HTR-8/SVneo (cell line): ENCODE results near the gene CAMTA1.
"Not testable (repeated sequence)": the region's sequence is repeated elsewhere in the genome, so short reads cannot be mapped to it uniquely, and the experiment has no call there.

Experiments
- DNase-seq: peaks from one replicate; pipeline ENCODE4 v3.0.0; 2011; ENCODE audit warnings: low spot score, mixed read lengths; ENCODE audit not compliant: insufficient read length
- FAIRE-seq: peaks from 2 replicates; lab custom pipeline; 2011; peaks lifted over from hg19 to GRCh38; lab: Jason Lieb, UNC

CAMTA1 gene

DNA sequence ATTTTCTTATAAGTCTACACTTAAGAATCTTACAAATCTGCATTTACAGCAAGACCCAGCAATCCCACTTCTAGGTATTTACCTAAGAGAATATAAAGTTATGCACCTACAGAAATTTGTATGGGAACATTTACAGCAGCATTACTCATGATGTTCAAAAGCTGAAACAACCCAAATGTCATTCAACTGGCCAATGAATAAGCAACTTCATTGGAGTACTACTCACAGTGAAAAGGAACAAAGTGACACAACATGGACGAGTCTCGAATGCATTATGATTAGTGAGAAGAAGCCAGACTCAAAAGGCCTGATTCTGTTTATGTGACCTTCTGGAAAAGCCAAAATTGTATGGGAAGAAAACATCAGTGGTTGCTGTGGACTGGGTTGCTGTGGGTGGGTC is 116.9 kb downstream of the CAMTA1 start:
- DNase-seq (no peak), FAIRE-seq (no peak)

DNA sequence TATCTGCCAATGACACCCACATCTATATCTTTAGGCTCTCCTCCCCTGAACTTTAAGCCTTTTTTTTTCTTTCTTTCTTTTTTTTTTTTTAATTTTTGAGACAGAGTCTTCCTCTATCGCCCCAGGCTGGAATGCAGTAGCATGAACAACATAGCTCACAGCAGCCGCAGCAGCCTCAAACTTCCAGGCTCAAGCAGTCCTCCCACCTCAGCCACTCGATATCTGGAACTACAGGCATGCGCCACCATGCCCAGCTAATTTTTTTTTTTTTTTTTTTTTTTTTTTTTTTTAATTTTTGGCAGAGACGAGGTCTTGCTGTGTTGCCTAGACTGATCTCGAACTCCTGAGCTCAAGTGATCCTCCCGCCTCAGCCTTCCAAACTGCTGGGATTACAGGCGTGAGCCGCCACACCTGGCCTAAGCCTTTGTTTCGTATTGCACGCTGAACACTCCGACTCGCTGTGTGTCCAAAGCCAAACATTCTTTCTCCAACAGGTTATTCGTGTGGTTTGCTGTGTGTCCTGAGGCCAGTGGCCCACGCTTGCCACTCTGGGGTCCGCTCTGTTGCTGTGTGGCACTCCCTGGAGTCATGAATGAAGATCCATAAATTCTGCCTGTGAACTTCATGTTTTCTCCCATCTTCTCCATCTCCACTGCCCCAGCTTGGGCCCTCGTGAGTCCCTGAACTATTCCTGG is 119.4 kb downstream of the CAMTA1 start:
- no peak for FAIRE-seq

DNA sequence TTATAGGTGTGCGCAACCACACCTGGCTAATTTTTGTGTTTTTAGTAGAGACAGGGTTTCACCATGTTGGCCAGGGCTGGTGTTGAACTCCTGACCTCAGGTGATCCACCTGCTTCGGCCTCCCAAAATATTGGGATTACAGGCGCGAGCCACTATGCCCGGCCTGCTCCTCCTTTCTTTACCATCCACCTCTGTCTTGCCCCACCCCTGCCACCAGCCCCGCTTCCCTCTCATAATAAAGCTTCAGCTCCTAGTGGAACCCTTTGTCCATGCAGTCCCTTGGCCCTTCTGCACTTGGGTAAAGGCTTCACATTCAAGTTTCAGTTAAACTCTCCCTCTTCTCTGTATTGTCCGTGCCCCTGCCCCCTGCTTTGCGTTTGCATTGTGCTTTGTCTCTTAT is 120.1 kb downstream of the CAMTA1 start:
- no peak for DNase-seq
- FAIRE-seq: no peak

More for the DNA sequence above, 119.4 kb downstream of the CAMTA1 start:
- DNase-seq: no peak

DNA sequence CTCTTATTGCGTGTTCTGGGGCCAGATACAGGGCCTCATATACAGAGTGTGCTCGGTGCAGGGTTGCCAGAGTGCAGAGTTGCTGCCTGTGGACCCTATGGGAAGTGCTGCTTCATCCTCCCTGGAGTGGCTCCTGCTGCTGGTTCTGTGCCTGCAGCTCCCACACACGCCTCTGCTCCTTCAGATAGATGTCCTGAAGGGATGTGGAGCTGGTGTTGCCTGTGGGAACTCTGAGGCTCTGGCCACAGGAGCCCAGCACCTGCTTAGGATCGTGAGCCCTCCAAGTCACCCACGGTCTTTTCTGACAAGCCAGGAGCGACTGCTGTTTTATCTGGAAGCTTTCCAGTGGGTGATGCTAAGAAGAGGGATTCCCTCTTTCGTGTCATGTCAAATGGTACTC is 120.5 kb downstream of the CAMTA1 start:
- DNase-seq (no peak), FAIRE-seq (no peak)

DNA sequence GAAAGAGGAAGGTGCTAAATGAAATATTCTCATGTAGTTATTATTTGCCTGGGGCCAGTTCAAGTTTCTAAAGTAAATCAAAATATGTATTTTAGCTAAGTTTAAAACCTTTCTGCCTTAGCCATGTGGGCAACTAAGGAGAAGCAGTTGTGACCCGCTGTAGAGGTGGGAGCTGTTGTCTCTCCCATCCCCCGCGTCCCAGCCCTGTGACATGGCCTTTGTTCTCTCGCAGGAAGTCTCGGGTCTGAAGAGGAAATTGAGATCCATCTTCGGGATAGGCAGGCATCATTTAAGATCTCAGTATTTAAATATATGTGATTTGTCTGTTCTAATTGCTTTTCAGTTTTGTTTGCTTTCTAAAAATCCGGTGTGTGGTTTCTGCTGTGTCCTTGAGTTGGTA is 121.5 kb downstream of the CAMTA1 start:
- no peak for FAIRE-seq

DNA sequence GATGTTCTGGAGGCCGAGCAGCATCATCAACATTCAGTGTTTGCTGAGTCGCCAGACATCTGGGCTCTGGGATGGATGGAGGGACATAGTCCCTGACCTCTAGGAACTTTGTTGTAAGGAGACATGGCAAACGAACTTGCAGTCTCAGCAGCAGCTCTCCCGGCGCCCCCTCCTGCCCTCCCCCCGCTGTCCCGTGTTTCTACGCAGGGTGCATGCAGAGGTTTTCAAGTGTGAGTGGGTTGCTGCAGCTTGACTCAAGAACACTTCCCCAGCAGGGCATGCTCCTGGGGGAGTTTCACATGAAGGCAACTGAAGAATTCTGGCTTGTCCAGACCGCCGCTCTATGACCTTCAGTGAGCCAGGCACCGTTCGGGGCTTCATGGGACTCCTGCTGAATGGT is 121.9 kb downstream of the CAMTA1 start:
- DNase-seq (no peak), FAIRE-seq (no peak)

More for the DNA sequence above, 121.5 kb downstream of the CAMTA1 start:
- no peak for DNase-seq

DNA sequence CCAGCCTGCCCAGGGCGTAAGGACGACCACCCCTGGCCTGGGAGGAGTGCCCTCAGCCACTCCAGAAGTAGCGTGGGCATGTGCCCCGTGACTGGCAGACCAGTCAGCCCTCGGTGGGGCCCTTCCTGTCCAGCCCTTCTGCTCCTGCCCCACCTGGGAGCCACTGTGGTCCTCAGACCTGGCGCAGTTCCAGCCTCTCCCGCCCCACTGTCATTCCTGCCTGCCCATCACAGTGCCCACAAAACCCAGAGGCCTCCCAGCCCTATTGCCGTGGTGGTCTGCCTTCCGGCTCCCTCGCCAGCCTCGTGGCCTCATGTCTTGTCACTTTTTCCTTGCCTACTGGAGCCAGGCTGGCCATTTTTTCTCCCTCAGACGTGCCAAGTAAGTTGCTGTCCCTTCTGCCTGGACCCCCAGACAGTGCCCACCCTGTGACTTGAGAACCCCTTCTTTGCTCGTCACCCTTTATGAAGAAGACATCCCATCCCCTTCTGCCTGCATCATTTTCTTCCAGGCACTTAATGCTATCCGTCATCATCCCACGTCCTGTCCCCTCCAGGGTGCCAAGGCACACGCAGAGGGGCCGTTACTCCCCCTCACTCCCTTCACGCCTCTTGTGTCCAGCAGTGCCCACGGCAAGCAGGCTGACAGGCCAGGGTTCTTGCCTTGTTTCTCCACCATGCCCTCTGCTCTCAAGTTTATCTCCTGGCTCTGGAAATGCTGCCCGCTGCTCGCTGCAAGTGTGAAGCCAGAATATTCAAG is 122.6 kb downstream of the CAMTA1 start:
- DNase-seq (no peak), FAIRE-seq (no peak)

DNA sequence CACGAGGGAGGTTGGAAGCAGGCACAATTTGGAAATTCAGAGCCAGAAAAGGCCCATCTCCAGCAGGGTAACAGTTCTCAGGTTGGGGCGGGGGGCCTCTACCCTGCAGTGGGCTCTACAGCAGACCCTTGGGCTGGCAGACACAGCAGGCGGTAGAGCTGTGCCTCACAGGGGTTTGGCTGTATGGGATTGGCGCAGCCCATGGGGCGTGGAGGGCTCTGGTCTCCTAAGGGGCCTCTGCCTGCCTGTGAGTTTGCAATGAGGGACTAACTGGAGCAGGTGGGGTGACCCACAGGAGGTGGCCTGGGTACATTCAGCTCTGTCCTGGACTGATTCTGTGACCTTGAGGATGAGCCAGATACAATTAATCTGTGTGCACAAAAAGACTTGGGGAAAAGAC is 124.1 kb downstream of the CAMTA1 start:
- FAIRE-seq (no peak), DNase-seq (no peak)

DNA sequence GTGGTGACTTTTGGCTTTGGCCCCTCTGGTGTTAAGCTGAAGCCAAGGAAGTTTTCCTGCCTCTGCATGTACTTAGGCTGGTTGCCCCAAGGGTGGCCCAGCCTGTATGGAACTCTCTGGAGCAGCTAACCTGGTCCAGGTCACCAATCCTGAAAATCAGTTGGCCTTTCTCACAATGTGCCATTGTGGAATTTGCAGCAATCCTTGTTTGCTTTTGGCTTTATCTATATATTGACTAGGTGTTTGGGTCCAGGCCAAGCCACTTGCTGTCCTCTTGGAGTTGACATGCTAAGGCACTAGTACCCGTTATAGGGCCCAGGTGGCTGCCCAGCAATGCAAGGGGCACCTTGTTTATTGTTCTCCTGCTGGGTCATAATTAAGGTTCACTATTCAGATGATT is 124.6 kb downstream of the CAMTA1 start:
- DNase-seq (no peak), FAIRE-seq (no peak)

DNA sequence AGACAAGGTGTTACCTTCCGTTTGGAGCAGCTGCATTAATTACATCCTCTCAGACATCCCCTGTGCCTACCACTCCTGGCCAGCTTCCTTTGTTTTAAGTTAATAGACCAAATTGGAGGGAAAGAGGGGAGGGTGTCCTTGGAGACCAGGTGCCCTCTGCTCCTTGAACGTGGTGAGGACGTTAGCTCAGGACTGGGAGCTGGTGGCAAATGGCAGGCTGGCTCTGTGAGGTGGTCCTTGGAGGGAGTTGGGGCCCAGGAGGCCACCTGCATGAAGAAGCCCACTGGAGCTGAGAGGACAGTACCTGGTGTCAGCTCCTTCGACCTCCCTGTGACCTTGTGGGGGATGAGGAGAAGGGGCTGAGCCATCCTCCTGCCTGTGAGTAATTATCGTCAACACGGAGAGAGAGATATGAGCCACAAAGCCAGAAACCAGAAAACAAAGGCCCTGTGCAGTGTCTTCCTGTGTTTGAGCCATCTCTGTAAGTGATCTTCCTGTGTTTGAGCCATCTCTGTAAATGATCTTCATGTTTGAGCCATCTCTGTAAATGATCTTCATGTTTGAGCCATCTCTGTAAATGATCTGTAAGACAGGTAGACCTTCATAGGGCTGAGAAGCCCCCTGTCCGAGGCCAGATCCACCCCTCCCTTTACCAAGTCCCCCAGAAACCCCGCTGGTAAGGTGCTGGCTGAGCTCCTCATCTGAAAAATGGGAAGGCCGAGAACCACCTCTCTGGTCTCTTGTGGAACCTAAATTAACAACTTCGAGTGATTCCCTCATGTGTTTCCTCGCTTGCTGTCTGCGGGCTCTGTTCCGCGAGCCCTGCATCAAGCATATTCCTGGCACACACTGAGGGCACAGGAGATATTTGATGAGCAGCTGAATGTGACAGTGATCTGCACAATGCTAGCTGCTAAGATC is 126.0 kb downstream of the CAMTA1 start:
- DNase-seq: no peak
- FAIRE-seq: no peak

DNA sequence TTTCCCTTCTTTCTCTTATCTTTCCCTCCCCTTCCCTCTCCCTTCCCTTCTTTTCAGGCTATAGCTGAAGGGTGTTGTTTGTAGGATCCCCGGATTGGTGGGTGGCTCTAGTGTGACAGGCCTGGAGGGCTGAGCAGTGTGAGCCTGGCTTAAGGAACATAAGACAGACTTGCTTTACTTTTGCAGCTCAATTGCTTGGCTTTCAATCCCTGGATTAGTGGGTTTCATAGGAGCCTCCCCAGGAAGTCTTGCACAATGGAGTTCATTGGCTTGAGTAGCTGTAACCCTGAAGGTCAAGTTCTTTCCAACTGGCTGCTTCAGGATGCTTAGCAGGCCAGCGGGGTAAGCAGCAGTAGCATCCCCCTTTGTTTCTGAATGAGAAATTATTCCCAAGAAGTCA is 126.7 kb downstream of the CAMTA1 start:
- DNase-seq (no peak), FAIRE-seq (no peak)

DNA sequence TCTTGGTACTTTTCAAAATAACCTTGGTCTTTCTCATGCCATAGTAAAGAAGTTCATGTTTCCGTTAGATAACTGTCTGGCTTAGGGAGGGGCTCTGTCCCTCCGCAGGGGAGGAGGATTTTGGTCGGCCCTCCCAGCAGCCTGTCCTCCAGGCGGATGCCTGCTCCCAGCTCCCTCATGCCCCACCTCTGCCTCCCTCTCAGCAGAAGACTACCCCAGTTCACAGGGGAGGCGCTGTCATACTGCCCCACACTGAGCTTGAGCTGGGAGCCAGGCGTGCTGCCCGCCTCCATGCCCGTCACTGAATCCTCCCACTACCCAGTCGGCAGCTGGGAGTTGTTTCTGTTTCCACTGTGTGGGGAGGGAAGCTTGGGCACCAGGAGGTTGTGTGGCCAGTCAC is 127.3 kb downstream of the CAMTA1 start:
- DNase-seq: no peak
- no peak for FAIRE-seq

DNA sequence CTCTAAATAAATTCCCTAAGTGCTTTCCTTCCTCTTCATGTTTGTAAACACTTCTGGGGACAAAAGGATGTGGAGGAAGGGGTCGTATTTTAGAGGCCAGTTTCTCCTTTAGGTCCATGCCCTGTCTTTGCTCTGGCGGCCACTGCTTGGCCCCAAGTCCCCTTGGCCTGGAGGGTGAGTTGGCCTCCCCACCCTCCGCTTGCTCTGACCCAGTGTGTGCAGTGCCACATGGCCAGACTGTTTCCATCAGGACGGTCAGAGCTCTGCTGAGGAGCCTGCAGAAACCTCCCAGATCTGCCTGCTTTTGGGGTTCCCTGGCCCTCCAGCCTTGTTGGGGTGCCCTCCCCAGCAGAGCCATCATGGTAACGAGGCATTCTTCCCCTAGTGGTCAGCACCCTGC is 127.8 kb downstream of the CAMTA1 start:
- DNase-seq: no peak
- no peak for FAIRE-seq

DNA sequence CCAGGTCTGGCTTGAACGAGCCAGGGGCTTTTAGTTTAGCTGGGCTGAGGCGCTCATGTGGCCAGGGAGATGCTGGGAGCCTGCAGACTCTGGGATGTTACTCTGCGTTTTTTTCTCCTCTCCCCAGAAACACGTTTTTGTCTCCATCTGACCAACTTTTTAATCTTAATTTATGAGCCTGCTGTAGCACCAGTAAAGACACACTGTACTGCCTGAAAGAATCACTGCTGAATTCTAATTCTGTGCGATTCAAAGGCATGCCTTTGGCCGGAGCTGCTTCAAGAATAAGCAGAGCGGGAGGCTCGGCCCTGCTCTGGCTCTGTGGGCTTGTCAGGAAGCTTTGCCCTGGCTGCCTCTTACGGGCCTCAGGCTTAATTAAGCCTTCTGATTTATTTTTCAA is 129.5 kb downstream of the CAMTA1 start:
- FAIRE-seq: no peak
- DNase-seq: no peak

DNA sequence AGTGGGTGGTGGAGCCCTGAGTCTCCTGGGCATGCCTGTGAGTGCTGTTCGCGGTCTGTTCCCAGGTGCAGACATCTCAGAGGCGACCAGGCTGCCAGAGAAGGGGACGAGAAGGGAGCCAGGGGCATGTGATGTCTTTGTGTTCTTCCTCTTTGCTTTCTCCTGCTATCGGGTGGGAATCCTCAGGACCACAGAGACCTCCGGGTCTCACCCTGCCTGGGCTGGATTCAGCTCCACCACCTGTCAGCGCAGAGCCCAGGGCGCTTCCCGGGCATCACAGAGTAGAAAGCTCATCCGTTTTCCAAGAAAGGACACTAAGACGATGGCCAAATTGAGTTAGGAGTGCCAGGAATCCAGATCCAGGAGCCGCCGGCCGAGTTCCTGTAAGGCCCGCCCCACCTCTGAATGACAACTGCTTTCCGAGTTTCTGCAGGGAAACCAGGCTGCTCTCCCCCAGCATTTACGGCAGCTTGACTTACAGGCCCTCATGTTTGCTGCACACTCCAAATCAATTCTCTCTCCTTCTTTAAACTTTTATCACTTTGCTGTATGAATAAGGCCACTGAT is 130.8 kb downstream of the CAMTA1 start:
- FAIRE-seq (no peak), DNase-seq (no peak)

DNA sequence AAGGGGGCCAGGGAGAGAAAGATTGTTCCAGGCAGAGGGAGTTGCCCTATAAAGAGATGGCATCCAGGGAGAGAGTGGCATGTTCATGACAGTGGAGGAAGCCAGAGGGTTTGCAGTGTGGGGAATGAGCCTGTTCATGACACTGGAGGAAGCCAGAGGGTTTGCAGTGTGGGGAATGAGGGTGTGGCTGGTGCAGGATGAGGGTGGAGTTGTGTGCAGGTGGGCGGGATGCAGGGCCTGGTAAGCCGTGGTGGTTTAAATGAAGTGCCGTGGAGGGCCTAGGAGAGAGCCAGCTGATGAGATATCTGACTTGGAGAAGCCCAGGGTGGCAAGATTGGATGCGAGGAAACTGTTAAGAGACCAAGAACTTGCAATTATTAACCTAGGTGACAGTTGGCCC is 131.8 kb downstream of the CAMTA1 start:
- DNase-seq: no peak
- FAIRE-seq: no peak

DNA sequence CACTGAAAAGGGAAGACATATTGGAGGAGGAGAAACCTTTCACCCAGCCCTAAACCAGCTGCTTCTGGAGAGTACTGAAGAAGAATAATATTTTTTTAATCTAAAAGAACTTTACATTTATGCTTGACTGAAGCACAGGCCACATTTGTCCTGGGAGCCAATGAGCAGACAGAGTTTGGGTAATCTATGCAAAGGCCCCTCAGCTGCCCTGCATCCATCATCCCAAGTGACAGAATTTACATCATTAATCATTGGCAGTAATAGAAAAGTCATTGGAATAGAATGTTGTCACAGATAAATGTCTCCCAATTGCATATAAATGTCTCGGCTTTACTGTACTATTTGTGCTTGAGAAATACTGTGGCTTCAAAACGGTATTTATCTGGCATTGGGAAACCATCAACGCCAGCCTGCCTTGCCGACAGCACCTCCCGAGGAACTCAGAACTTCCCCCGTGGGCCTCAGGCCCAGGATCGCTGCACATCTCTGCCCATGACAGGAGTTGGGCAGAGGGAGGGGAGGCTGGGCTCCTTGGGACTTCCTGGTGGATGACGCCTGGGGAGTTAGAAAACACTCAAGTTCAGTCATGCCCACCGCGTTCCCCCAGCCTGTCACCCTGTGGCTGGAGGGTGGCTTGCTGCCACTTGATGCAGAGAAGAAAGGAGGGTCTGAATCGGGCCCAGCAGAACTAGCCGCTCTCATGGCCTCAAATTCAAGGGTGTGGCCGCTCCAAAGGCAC is 133.1 kb downstream of the CAMTA1 start:
- no peak for FAIRE-seq
- DNase-seq: no peak

DNA sequence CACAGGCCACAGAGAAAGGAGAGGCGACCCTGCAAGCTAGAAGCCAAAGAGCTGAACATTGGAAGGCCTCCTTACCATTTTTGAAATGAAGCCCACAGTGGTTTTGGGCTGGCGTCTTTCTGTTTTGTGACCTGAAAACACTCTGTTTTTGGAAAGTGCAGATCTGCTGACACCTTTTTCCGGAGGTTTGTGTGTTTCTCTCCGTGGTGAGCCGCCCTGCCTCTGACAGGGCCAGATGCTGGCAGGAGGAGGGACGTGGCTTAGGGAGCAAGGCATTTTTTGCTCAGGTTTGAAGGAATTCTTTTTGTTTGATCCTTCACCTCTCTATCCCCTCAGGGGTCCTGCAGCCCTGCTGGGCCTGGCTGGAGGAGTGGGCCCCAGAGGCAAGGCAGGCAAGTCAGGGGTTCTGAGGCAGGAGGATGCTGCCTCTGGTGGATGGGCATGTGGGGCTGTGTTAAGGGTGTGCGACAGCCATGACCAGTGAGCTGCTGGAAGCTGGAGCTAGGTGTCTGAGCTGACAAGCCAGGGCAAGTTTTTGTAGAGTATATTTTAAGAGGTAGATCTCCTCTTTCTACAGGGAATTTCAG is 133.8 kb downstream of the CAMTA1 start:
- no peak for FAIRE-seq
- DNase-seq: no peak

DNA sequence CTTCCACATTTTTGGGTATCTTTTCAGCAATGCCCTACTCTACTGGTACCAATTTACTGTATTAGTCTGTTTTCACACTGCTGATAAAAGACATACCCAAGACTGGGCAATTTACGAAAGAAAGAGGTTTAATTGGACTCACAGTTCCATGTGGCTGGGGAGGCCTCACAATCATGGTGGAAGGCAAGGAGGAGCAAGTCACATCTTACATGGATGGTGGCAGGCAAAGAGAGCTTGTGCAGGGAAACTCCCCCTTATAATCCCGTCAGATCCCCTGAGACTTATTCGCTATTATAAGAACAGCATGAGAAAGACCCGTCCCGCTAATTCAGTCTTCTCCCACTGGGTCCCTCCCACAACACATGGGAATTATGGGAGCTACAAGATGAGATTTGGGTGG is 136.3 kb downstream of the CAMTA1 start:
- FAIRE-seq, DNase-seq: not testable (repeated sequence)
